HK-2 (cell line): ENCODE measurements around the gene SOS2.
"Not testable (repeated sequence)": the region's sequence is repeated elsewhere in the genome, so short reads cannot be mapped to it uniquely, and the experiment has no call there.

ENCODE experiments used
- DNase-seq: peaks from one replicate; pipeline ENCODE4 v3.0.0-alpha.2; 2018; ENCODE audit not compliant: unreplicated experiment

Gene SOS2

DNA sequence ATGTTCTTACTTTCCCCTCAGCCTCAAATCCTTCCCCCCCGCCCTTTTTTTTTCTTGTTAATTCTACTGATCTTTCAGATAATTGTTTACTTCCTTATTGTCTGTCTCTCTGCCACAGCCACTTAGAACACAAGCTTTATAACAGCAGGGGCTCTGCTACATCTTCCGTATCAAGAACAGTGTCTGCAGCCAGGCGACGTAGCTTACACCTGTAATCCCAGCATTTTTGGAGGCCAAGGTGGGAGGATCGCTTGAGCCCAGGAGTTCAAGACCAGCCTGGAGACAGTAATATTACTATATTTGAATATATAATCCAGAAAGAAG, 5.4 kb downstream of the SOS2 start:
- no peak for DNase-seq

DNA sequence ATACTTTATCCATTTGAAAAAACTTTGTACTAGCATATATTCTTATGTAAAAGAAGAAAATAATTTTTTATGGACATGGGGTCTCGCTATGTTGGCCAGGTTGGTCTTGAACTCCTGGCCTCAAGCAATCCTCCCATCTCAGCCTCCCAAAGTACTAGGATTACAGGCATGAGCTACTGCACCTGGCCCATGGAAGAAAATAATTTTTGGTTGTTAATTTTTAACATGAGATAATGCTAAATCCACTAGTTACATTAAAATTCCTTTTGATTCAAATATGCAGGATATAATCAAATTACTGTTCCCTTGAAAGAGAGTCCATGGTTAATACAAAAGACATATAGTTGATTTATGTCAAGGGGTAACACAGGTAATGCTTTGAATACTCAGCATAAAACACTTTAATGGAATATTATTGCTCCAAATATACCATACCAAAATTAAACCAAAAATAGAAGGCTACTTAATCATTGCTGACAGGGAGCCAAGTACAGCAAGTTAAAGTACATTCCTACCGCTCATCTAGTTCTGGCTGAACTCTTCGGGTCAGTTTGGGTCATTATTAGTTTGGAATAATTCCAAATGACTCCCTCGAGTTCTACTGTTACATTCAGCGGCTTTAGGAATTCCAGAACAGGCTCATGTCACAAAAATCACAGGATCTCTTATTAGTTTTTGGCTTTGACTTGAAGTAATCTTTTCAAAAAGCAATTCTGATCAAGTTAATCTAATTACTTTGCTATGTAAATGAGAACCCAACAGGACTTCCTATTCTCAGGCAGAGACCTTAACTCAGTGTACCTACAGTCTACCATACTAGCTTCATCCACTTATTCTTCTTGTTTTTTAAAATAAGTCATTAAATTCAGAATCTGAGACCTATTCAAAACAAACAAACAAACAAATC, 6.1 kb downstream of the SOS2 start:
- DNase-seq, result no peak

DNA sequence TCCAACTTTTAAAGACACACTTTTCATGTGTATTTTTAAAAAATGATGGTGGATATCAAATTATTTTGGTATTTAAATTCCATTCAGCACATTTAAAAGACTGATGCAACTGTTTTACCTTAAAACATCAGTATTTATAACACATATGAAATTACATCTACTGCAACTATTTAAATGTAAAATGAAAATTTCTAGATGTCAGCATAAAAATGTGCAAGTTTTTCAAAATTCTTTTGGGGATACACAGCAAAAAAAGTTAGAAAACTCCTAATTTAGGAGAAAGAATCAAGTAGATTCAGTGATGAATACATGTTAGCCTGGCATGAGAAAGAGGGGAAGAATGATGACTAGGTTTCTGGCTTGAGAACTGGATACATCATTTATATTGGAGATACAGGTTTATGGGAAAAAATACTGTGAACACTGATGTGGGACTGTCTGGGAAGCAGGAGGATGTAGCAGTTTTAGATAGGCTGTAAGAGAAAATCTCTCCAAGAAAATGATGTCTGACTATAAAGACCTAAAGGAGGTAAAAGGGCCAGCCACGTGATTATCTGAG, 9.2 kb downstream of the SOS2 start:
- no peak for DNase-seq

DNA sequence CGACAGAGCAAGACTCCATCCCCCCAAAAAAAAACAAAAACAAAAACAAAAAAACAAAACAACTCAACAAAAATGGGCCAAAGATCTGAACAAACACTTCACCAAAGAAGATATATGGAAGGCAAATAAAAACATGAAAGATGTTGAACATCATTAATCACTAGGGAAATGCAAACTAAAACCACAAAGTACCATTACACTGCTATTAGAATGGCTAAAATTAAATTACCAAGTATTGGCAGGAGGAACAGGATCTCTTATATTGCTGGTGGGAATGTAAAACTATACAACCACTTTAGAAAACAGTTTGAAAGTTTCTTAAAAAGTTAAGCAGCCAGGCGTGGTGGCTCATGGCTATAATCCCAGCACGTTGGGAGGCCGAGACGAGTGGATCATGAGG, 12.9 kb downstream of the SOS2 start:
- no peak for DNase-seq

DNA sequence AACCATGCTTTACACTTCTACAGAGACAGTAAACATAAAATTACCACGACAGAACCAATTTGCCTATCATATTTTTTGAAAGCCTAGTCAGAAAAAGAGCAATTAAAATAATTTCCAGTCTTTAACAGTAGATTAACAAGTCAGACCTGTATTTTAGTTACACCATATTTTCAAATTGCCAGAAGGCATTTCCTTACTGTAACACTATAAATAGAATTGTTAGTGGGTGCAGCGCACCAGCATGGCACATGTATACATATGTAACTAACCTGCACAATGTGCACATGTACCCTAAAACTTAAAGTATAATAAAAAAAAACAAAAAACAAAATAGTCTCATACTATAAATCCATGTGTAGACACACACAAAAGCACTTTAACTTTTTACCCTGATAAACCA, 16.0 kb downstream of the SOS2 start:
- no peak for DNase-seq

DNA sequence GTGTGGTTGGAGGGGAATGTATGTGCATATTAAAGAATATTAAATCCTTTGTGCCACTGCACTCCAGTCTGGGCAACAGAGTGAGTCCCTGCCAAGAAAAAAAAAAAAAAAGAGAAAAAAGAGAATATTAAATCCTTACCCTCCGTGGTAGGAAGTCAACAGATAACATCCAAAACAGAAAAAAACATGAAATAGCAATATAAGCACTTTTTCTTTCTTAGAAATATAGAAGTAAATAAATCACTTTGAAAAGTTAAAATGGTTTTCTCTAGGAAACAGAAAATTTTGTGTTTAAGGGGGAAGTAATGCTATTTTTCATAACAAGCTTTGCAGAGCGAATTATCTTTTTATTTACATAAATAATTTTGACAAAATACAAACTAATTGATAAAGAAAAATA, 17.6 kb downstream of the SOS2 start:
- DNase-seq, result no peak

DNA sequence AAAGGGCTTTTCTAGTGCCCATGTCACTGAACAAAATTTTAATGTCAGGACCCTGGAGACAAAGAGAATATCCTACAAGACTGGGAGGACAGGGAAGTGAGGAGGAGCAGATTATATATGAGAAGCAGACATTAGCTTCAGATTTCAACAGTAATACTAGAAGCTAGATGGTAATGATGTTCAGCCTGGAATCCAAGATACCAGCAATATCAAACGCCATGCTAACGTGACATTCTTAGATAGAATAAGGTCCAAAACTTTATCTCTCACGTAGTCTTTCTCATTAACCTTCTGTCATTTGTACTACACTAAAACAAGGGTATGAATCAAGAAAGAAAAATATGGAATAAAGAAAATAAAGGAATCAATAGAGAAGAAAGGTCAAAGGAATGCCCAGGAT, 18.7 kb downstream of the SOS2 start:
- no peak for DNase-seq

DNA sequence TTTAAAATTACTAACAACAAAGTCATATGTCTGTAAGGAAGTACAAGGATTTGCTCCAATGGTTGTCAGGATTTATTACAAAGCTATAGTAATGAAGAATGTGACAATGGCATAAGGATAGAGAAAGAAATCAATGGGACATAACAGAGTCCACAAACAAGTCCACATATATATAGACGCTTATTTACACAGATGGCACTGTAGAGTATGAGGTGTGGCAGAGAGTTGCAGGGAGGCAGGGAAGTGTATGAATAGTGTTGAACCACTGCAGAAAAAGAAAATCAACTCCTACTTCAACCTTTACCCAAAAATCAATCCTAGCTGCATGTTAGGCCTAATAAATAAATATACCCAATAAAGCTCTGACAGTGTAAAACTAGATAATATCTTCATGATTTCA, 21.3 kb downstream of the SOS2 start:
- no peak for DNase-seq

DNA sequence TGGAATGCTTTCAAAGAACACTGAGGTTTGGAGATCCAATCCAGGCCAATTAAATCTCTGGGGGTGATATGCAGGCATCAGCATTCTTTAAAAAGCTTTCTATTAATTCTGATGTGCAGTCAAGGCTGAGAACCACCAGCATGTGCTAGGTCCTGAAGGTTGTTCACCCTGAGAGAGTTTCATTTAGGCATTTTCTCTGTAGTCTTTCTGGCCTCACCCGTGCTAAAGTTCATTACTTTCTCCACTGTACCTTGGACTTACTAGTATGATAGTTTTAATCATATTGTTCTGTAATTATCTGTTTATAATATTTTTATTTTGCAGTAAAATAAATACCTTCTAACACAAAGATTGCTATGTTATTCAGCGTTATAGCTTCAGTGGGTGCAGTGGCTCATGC, 32.9 kb downstream of the SOS2 start:
- no peak for DNase-seq

DNA sequence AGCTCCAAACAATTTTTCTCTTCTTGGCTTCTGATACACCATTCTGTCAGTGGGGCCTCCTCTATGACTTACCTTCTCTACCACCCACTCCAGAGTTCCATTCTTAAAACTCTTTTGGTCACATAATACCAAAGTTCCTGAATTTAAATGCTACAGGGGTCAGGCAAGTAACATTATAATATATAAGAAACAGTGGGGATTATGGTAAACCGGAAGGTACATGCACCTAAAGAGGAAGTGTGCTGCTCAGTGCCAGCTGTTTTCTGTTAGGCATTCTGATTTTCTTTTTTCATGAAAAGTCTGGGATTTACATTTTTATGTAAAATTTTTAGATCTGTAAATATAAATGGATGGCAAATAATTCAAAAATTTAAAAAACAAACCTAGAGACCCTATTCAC, 39.9 kb downstream of the SOS2 start:
- no peak for DNase-seq

DNA sequence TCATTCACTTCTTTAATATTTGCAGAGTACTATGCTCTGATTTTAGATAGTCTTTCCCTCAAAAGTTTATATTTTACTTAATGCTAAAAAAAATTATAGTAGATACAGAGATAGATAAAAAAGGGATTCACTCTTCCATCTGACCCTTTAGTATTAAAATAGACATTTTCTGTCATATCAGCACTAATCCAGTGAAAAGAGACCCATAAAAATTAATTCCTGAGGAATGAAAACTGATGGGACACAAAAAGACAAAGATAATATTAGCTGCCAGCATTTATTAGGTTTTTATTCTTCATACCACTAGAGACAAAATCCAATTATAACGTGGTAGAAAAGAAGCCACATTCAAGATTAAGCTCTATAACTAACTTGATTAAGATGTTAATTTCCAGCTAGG, 45.3 kb downstream of the SOS2 start:
- no peak for DNase-seq

DNA sequence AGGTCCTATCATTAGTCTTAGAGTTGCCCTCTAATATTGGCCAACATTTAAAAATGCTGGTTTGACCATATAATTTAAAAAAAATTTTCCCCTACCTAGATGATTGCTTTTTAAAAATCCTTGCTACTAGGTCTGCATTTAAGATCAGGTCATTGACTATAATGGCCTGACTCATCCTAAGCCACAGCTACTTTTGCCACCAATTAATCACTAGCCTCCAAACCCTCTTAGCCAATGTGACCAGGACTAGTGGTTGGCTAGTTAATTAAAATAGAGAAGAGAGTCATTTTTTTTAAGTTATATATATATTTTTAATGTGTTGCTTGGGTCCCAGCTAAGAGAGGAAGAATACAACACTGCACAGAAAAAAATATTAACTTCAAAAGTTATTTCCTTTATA, 57.5 kb downstream of the SOS2 start:
- DNase-seq, result no peak

DNA sequence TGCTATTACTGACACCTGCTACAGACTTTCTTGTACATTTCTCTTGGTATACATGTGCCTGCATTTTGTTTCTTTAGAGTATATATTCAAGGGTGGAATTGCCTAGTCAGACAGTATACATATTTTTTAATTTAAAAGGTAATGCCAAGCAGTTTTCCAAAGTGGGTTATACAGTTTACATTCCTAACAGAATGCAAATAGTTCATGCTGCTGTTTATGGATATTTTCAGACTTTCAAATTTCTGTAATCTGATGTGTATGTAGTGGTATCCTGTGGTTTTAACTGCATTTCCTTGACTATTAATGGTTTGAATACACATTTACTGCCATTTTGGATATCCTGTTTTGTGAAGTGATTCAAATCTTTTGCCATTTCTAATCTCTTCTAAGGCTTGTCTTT, 59.5 kb downstream of the SOS2 start:
- no peak for DNase-seq

DNA sequence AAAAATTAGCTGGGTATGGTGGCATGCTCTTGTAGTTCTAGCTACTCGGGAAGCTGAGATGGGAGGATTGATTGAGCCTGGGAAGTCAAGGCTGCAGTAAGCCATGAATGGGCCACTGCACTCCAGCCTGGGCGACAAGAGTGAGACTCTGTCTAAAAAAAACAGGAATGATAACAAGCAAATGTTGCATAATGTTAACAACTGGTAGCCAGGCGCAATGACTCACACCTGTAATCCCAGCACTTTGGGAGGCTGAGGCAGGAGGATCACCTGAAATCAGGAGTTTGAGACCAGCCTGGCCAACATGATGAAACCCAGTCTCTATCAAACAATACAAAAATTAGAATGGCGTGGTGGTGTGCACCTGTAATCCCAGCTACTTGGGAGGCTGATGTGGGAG, 64.0 kb downstream of the SOS2 start:
- not testable (repeated sequence) for DNase-seq

DNA sequence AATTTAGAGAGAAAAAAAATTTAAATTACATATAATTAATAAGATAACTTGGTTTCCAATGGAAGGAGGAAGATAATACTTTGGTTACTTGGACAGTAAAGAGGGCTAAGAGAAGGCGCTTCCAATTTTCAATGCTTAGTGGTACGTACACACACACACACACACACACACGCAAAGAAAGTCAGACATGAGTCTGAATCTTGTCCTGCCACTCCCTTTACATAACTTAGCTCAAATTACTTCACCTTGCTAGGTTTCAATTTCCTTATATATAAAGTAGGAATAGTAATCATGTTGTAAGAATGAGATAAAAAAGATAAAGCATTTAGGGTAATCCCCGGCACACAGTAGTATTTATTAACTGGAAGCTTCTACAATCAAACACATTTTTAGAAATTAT, 75.3 kb downstream of the SOS2 start:
- no peak for DNase-seq

DNA sequence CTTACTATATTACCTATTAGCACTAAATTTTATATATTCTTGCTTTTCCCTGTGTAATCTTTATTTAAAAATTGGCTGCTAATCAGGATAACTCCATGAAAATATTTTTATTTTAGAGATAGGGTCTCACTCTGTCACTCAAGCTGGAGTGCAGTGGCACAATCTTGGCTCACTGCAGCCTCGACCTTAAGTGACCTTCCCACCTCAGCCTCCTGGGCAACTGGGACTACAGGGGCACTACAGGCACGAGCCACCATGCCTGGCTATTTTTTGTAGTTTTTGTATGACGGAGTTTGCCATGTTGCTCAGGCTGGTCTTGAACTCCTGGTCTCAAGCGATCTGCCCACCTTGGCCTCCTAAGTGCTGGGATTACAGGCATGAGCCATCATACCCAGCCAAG, 82.6 kb downstream of the SOS2 start:
- DNase-seq, result no peak

DNA sequence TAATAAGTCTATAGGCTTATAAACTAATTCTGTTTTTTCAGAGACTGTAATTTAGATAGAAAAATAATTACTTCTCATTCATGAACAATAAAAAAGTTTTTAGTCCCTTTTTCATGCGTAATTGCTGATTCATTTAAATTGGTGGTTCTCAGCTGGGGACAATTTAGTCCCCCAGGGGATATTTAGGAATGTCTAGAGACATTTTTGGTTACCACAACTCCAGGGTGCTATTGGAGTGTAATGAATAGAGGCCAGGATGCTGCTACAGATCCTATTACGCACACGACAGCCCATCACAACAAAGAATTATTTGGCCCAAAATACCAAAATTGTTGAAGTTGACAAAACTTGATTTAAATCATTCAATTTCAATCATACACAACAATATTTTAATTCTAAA, 92.2 kb downstream of the SOS2 start:
- DNase-seq, result no peak

DNA sequence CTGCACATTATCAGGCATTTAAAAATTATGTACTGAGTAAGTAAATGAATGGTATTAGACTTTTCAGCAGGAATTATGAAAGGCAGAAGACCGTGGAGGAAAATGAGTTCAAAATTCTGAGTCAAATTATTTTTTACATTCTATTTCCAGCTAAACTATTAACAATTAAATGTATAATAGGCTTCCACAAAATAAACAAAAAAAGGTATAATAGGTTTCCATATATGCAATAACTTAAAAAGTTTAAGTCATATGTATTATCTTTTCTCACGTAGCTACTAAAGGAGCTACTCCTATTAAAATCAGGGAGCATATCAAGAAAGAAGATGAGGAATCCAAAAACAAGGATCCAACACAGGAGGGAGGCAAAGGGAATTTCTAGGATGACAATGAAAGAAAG, 103.6 kb downstream of the SOS2 start:
- DNase-seq, result no peak

DNA sequence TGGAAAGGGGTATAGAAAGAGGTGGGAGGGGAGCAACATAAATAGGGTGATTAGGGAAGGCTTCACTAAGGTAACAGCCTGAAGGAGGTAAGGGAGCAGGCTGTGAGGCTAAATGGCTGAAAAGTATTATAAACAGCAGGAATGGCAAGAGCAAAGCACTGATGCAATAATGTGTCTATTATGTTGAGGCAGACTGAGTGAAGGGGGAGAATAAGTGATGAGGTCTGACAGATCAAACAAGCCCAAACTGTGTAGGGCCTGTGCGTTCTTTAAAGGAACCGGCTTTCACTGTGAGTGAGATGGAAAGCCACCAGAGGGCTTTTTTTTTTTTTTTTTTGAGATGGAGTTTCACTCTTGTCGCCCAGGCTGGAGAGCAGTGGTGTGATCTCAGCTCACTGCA, 108.3 kb downstream of the SOS2 start:
- no peak for DNase-seq

DNA sequence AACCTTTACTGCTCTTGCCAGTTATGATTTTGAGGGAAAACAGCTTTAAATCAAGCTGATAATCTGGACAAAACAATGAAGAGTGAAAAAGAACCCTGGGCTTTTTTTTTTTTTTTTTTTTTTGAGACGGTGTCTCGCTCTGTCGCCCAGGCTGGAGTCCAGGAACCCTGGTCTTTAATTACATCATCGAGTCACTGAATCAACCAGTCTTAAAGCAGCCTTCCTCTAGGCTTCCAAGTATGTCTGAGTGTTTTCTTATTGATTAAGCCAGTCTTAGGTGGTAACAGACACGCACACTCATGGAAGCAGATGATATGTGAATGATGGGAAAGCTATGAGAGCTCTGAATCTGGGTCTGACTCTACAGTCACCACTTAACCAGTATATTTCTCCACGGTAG, 109.1 kb downstream of the SOS2 start:
- no peak for DNase-seq

DNA sequence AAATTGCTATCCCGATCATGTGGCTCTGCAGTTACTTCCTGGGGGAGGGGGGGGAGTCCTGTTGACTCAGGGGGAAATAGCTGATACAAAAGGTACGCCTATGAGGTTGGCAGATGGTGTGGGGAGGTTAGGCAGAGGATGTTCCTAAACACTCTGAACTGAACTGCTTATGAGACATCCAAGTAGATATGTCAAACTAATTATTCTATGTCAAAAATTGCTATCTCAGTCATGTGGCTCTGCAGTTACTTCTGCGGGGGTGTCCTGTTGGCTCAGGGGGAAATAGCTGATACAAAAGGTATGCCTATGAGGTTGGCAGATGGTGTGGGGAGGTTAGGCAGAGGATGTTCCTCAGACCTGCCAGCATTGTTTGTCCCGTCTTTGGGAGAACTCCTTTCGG, 109.9 kb downstream of the SOS2 start:
- DNase-seq, result no peak

DNA sequence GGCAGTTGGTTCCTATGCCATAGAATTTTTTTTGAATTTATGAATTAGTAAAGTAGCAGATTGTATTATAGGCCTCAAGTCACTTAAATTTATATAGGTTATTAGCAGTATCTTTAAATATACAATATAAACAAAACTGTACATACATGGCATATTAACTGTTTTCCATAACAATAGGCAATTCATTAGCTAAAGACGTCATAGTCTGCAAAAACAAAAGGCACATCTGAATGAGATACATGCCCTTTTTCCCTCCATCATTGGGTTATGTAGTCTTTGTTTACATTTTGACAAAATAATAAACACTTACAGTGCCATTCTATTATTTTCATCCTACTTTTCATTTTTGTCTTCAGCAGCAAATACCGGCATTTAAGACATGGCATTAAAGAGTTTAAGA, 113.9 kb downstream of the SOS2 start:
- DNase-seq, result no peak

DNA sequence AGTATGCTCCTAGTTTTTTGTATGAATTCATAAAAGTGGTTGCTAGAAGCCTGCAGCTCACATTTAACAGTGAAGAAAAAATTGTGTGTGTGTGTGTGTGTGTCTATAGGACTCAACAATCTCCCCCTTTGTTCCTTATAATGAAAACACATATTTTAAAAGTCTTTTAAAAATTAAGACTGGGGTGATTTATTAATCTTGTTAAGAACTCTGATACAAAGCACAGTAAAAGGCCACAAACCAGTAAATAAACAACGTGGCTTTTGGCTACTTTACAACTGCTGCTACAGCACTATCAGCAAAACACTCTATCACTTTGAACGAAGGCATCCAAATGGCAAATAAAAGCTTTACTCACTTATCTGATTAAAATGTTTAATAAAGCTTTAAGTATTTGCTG, 114.4 kb downstream of the SOS2 start:
- DNase-seq, result no peak
